ENCODE results near the gene TEX52. TPM values are rescaled to one million over a fixed set of nuclear protein-coding genes. Genes with fewer than 3 reads are reported as not detected.

TEX52 gene
- total RNA-seq, 1 experiment from 2014 or later: not detected

DNA sequence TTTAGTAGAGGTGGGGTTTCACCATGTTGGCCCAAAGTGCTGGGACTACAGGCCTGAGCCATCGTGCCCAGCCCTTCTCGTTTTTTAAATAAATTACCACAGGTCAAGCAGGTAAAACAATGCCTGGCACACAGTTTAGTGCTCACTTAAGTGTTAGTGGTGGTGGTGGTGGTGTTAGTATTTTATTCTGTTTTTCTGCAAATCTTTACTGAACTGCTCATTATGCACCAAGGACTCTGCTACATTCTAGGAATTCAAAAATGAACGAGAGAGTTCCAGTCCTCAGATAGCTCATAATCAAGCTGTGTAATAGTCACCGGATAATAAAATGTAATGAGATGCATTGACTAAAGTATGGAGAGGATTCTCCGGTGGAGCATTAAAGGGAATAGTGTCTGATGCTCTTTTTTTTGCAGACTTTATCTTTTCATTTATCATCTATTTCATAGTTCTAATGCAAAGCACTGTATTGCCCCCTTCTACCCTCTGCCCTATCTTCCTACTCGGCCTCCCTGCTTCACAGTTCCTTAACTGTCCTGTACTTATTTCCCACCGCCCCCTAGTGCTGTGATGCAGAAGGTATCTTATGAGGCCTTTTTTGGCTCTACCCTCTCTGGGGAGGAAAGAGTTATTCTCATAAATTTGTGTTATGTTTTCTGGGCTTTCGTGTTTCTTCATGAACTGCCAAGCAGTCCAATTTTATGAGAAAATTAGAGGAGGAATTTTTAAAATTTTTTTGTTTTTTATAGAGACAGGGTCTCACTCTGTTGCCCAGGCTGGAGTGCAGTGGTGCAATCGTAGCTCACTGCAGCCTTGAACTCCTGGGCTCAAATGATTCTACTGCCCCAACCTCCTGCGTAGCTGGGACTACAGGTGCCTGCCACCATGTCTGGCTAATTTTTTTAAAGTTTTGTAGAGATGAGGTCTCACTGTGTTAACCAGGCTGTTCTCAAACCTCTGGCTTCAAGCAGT lies 43.3 kb downstream of the TEX52 start (continued):
- TF ChIP-seq MAX (IDR thresholded peaks at IDR 0.05): no peak
- TF ChIP-seq EZH2phosphoT487 (IDR thresholded peaks at IDR 0.05; ENCODE audit: borderline replicate concordance): no peak
- no peak for TF ChIP-seq JUND (IDR thresholded peaks at IDR 0.05)
- no peak for TF ChIP-seq POLR2A (IDR thresholded peaks at IDR 0.05; ENCODE audit: borderline replicate concordance, extremely low read depth, insufficient read depth, insufficient read length)
- no peak; the same call in 1 of the 2 replicates for TF ChIP-seq SRF (IDR thresholded peaks at IDR 0.05; ENCODE audit: low read depth)

- DNase-seq (ENCODE audit: low read depth, low spot score): peak; percentile 97
- Histone ChIP-seq H3K27me3 (ENCODE audit: insufficient read depth, low read length) (no peaks in the 10 kb centered on the region), H3K9ac (ENCODE audit: low read length) (peak within 1 kb of the TSS; percentile 93), H3K27ac (ENCODE audit: low read depth, low read length) (peak within 1 kb of the TSS; percentile 74), H2AFZ (ENCODE audit: low read depth, low read length, poor library complexity, severe bottlenecking) (no peak within 1 kb of the TSS), H3K9me2 (ENCODE audit: insufficient read depth) (no peaks in the 10 kb centered on the region), H3K79me2 (ENCODE audit: insufficient read depth, low read length) (peaks cover 28% of the 10 kb centered on the region), H3K9me3 (ENCODE audit: control insufficient read depth in 1 of 2, insufficient read depth in 1 of 2, low read depth in 1 of 2, low read length in 2 of 2) (no peaks in the 10 kb centered on the region), H3K4me3 (replicated peaks in 1 of 2; ENCODE audit: low read depth in 1 of 2, low read length in 2 of 2) (peak within 1 kb of the TSS; percentile 77 to 89), H3K36me3 (ENCODE audit: control insufficient read depth in 1 of 2, insufficient read depth in 2 of 2, low read length in 2 of 2) (peaks cover 3% of the 10 kb centered on the region in 2 experiments; a peak in 2 of 4 replicates), H3K4me1 (ENCODE audit: control insufficient read depth in 1 of 2, insufficient read depth in 2 of 2, low read length in 2 of 2) (peaks cover 5 to 18% of the 10 kb centered on the region in 2 experiments), H3K4me2 (ENCODE audit: low read length) (peak within 1 kb of the TSS; percentile 97), H4K20me1 (ENCODE audit: insufficient read depth) (no peaks in the 10 kb centered on the region)
- ChIA-PET RAD21 (ENCODE audit: low non-redundant PET in 1 of 2, low total read pairs in 2 of 2, uncharacterized antibody in 2 of 2, unreplicated experiment in 2 of 2) (no interaction called here), CTCF (interaction anchor here (1.1 to 1.9 kb wide), 6 partner anchors 10 to 130 kb away, joined by 3 to 6 read pairs (median 3); partner anchors contain the start of genes FOXM1 and RHNO1), POLR2A (interaction anchor here (2.1 kb wide), 1 partner anchor 17 kb away, joined by 6 read pairs; the partner anchor contains the start of gene FKBP4)
- TSS peak; percentile 77 for BruUV-seq (replicated peaks)
- ATAC-seq: peak; percentile 96
- no peak for TF ChIP-seq EGR1 (IDR thresholded peaks at IDR 0.05; ENCODE audit: low read depth)
- peak; percentile 54 for TF ChIP-seq YY1 (IDR thresholded peaks at IDR 0.05; ENCODE audit: extremely low read depth, insufficient replicate concordance, low read depth, low read length)
- peak; percentile 71 for TF ChIP-seq CBX3 (IDR thresholded peaks at IDR 0.05; ENCODE audit: low read depth)
- peak; percentile 85 for TF ChIP-seq SRF (IDR thresholded peaks at IDR 0.05; ENCODE audit: low read depth)
- TF ChIP-seq ZFX (IDR thresholded peaks at IDR 0.05): peak; percentile 94
- peak; percentile 96 for TF ChIP-seq POLR2A (IDR thresholded peaks at IDR 0.05; ENCODE audit: borderline replicate concordance, extremely low read depth, insufficient read depth, insufficient read length)
- peak; percentile 95 for TF ChIP-seq POLR2AphosphoS5 (IDR thresholded peaks at IDR 0.05; ENCODE audit: low read depth, low read length)
- TF ChIP-seq JUND (IDR thresholded peaks at IDR 0.05): no peak
- TF ChIP-seq TCF7L2 (IDR thresholded peaks at IDR 0.05; ENCODE audit: borderline replicate concordance, extremely low read depth, insufficient read depth, insufficient read length): peak; percentile 61
- peak; percentile 88 for TF ChIP-seq SIN3A (IDR thresholded peaks at IDR 0.05; ENCODE audit: low read depth)
- TF ChIP-seq ELF1 (IDR thresholded peaks at IDR 0.05; ENCODE audit: borderline replicate concordance, low read depth): peak; percentile 74
- peak; percentile 78 for TF ChIP-seq SP1 (IDR thresholded peaks at IDR 0.05; ENCODE audit: low read depth)
- TF ChIP-seq, protein P1, sequence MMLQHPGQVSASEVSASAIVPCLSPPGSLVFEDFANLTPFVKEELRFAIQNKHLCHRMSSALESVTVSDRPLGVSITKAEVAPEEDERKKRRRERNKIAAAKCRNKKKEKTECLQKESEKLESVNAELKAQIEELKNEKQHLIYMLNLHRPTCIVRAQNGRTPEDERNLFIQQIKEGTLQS (IDR thresholded peaks at IDR 0.05): no peak
- TF ChIP-seq MAX (IDR thresholded peaks at IDR 0.05): peak; percentile 97
- intact Hi-C loops (cut with micrococcal nuclease): loop anchor here (1.0 kb wide), 1 partner anchor 73 kb away; no protein-coding TSS in a partner anchor
Measured at GRCh38 chr12:2812290-2813213, 44.3 kb downstream of the TEX52 start, which contains the start of gene ITFG2. Gene ITFG2 (plus strand): TSS chr12:2812668. CDS start chr12:2812761, 93 bp downstream.

Data from HCT116 (cell line).